Measurements from ENCODE around the gene MYH14. TPM values are rescaled to one million over a fixed set of nuclear protein-coding genes. Genes with fewer than 3 reads are reported as not detected.

MYH14 gene
- polyA plus RNA-seq, 1 experiment = not detected

DNA sequence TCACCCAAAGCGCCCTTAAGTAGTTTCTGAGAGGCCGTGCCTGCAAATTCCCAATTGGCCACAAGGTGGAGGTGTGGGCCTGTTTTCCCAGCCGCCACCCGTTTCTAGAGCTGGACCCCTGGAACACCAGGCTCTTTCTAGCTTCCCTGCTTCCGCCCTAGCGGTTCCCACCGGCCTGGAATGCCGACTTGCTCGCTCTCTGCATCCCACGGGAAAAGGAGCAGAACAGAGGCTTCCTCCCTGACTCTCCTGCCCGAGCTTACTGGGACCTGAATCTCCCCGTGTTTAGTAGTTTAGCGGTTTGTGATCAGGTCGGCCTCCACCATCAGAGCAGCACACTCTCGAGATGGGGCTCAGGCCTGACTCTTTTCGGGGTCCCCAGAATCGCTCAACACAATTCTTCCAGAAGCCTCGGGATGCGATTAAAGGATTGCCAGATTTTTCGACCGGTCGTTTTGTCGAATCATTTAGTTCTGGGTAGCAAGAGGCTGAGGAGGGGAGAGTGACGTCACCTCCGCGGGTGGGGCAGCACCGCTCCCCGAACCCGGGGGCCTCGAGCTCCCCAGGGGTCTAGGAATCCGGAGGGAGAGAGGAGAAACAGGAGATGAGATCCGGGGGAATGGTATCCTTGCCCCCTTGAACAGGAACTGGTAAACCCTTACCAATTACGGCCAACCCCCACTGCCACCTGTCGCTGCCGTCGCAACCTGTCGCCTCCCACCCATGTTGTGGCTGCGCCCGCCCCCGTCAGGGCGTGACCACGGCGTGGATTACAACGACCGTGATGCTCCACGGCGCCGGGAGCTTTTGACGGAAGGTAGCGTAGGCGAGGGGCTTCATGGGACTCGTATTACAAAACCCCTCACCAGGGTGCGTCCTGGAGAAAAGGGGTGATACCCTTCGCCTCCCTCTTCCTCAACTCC, 154.0 kb downstream of the MYH14 start:
- ChIA-PET CTCF (interaction anchor here (0.6 to 3.2 kb wide), 23 partner anchors 8 to 564 kb away, joined by 3 to 79 read pairs (median 4); partner anchors contain the start of genes ASPDH, NAPSA and NR1H2), POLR2A (no interaction called here)
- TF ChIP-seq, protein P1, sequence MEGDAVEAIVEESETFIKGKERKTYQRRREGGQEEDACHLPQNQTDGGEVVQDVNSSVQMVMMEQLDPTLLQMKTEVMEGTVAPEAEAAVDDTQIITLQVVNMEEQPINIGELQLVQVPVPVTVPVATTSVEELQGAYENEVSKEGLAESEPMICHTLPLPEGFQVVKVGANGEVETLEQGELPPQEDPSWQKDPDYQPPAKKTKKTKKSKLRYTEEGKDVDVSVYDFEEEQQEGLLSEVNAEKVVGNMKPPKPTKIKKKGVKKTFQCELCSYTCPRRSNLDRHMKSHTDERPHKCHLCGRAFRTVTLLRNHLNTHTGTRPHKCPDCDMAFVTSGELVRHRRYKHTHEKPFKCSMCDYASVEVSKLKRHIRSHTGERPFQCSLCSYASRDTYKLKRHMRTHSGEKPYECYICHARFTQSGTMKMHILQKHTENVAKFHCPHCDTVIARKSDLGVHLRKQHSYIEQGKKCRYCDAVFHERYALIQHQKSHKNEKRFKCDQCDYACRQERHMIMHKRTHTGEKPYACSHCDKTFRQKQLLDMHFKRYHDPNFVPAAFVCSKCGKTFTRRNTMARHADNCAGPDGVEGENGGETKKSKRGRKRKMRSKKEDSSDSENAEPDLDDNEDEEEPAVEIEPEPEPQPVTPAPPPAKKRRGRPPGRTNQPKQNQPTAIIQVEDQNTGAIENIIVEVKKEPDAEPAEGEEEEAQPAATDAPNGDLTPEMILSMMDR (IDR thresholded peaks at IDR 0.05; ENCODE audit: insufficient read depth, low read depth, low read length) = peak; percentile 86
- no peak for DNase-seq (ENCODE audit: low read depth)
- H3K27me3 ChIP-seq (ENCODE audit: control insufficient read depth, insufficient read depth, low read length) = no peaks in the 10 kb centered on the region
- H3K4me3 ChIP-seq (ENCODE audit: low read depth, low read length) = peak overlapping the region; percentile 42
- no peaks in the 10 kb centered on the region for H3K36me3 ChIP-seq (ENCODE audit: control insufficient read depth, insufficient read depth, low read length)

DNA sequence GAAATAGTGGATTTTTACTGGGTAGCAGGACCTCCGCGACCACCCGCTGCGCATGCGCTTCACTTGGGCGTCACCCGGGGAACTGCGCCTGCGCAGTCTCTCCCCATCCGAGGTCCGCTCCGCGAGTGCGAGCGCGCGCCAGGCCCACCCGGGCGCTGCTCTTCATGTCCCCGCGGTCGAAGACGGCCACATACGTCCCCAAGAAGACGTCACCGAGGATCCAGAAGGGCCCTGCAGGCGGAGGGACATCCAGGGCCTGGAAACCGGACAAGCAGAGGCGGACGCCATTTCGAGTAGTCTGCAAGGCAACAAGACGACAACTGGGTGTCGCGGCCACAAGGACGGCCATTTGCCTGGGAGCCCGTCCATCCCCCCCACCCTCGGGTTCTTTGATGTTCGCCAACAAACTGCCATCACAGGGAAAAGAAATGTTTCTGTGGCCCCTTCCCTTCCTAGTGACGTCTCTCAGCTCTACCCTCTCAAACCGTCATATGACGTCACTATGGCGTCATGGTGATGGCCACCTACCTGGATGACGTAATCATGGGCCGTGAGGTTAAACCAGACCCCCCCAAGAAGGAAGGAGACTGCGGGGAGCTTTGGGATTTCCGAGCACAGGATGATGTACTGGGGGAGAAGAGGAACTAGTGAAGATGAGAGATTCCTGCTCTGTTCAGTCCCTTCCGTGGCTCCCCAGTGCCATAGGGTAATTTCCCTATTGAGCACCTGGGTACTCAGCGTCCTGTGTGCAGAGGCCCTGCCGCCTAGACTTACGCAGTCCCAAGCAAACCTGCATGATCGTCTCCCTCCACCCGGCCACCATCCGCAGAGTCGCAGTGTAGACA, 155.3 kb downstream of the MYH14 start:
- TF ChIP-seq, protein P1 (IDR thresholded peaks at IDR 0.05; ENCODE audit: insufficient read depth, low read depth, low read length) = no peak
- Histone ChIP-seq H3K27me3 (ENCODE audit: control insufficient read depth, insufficient read depth, low read length) (no peaks in the 10 kb centered on the region), H3K4me3 (ENCODE audit: low read depth, low read length) (peak overlapping the region; percentile 54), H3K36me3 (ENCODE audit: control insufficient read depth, insufficient read depth, low read length) (no peaks in the 10 kb centered on the region)
- ChIA-PET POLR2A (no interaction called here), CTCF (interaction anchor here (0.6 to 3.2 kb wide), 8 partner anchors 9 to 642 kb away, joined by 3 to 79 read pairs (median 8); no protein-coding TSS in a partner anchor)
- DNase-seq (ENCODE audit: low read depth) = no peak

DNA sequence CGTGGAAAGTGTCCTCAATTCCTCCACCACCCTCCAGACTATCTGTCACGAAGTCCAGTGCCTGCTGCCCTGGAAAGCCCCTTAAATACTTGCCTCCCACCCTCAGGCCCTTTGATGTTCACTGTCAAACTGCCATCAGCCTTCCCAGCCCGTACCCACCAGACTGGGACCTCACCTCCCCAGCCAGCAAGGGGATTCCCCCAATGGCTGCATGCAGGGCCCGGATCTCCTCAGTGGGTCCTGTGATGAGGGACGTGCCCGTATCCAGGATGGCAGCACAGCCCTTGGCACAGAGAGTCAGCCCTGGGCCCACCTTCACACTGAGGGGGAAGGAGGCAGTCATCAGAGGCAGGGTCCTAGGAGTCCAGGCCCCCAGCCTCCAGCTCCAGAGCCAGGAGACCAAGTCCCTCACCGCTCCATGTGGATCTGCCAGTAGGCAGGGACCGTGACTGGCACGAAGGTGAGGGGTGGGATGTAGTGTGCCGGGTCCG, 156.0 kb downstream of the MYH14 start:
- POLR2A ChIA-PET = no interaction called here

More for the DNA sequence above, 156.0 kb downstream of the MYH14 start:
- no peaks in the 10 kb centered on the region for H3K27me3 ChIP-seq (ENCODE audit: control insufficient read depth, insufficient read depth, low read length)
- CTCF ChIA-PET = interaction anchor here (0.9 to 2.8 kb wide), 2 partner anchors 10 to 103 kb away, joined by 4 to 25 read pairs; no protein-coding TSS in a partner anchor
- H3K4me3 ChIP-seq (ENCODE audit: low read depth, low read length) = no peak overlapping the region
- TF ChIP-seq, protein P1 (IDR thresholded peaks at IDR 0.05; ENCODE audit: insufficient read depth, low read depth, low read length) = no peak
- H3K36me3 ChIP-seq (ENCODE audit: control insufficient read depth, insufficient read depth, low read length) = no peaks in the 10 kb centered on the region
- DNase-seq (ENCODE audit: low read depth) = no peak

Small RNA genes lying within 50 kb of the gene (small RNA-seq; reads per million reads assigned to genes)
- gene RF00017 (ENCODE audit: insufficient read length, low read depth, low replicate concordance) = not detected

Other genes with a start within 250 kb of the MYH14 start
- not detected in 2 replicates for gene SIGLEC11, start 242.4 kb upstream of the MYH14 start, polyA plus RNA-seq (2011; rRNA removed)
- gene VRK3, start 178.2 kb upstream of the MYH14 start, polyA plus RNA-seq (2011; rRNA removed) = 29.5 and 34.1 TPM in 2 replicates
- gene ZNF473, start 177.6 kb upstream of the MYH14 start, polyA plus RNA-seq (2011; rRNA removed) = 6.4 and 7.5 TPM in 2 replicates
- gene IZUMO2, start 40.3 kb upstream of the MYH14 start, polyA plus RNA-seq (2011; rRNA removed) = not detected in 2 replicates
- 0.02 and 0.04 TPM in 2 replicates for gene KCNC3, start 125.8 kb downstream of the MYH14 start, polyA plus RNA-seq (2011; rRNA removed)
- 0.32 and 0.38 TPM in 2 replicates for gene NAPSA, start 162.0 kb downstream of the MYH14 start, polyA plus RNA-seq (2011; rRNA removed)
- gene NR1H2, start 172.8 kb downstream of the MYH14 start, polyA plus RNA-seq (2011; rRNA removed) = 51.2 and 78.4 TPM in 2 replicates
- 4.7 and 10.8 TPM in 2 replicates for gene POLD1, start 180.7 kb downstream of the MYH14 start, polyA plus RNA-seq (2011; rRNA removed)
- gene SPIB, start 215.3 kb downstream of the MYH14 start, polyA plus RNA-seq (2011; rRNA removed) = not detected in 2 replicates
- gene MYBPC2, start 229.3 kb downstream of the MYH14 start, polyA plus RNA-seq (2011; rRNA removed) = not detected in 2 replicates

Measured in BJ (cell line).